Measurements from ENCODE around the gene DLG2.

Gene DLG2

DNA sequence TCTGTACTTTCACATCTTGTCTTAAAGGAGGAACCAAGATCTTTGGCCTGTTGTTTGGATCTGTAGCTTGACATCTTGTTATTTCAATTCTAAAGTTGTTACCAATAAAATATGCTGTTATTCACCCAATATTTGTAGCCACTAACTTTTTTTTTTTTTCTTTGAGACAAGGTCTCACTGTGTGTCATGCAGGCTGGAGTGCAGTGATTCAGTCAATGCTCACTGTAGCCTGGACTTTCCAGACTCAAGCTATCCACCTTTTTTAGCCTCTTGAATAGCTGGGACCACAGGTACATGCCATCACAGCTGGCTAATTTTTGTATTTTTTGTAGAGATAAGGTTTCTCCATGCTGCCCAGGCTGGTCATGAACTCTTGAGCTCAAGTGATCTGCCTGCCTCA lies 769.4 kb downstream of the DLG2 start:
- TF ChIP-seq EZH2phosphoT487 (IDR thresholded peaks at IDR 0.05; ENCODE audit: borderline replicate concordance, low read length), result no peak
- TF ChIP-seq, protein P1, sequence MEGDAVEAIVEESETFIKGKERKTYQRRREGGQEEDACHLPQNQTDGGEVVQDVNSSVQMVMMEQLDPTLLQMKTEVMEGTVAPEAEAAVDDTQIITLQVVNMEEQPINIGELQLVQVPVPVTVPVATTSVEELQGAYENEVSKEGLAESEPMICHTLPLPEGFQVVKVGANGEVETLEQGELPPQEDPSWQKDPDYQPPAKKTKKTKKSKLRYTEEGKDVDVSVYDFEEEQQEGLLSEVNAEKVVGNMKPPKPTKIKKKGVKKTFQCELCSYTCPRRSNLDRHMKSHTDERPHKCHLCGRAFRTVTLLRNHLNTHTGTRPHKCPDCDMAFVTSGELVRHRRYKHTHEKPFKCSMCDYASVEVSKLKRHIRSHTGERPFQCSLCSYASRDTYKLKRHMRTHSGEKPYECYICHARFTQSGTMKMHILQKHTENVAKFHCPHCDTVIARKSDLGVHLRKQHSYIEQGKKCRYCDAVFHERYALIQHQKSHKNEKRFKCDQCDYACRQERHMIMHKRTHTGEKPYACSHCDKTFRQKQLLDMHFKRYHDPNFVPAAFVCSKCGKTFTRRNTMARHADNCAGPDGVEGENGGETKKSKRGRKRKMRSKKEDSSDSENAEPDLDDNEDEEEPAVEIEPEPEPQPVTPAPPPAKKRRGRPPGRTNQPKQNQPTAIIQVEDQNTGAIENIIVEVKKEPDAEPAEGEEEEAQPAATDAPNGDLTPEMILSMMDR (IDR thresholded peaks at IDR 0.05; ENCODE audit: low read depth, low read length, poor library complexity, severe bottlenecking), result no peak
- Histone ChIP-seq H3K9me2 (replicated peaks; ENCODE audit: control insufficient read depth, low read length) (no peaks in the 10 kb centered on the region), H3K27me3 (ENCODE audit: control insufficient read depth, low read length) (no peaks in the 10 kb centered on the region), H3K4me3 (ENCODE audit: low read length) (no peak overlapping the region), H3F3A (ENCODE audit: control insufficient read depth, insufficient read depth) (no peaks in the 10 kb centered on the region), H3K36me3 (ENCODE audit: control insufficient read depth, low read length) (no peaks in the 10 kb centered on the region), H4K20me1 (ENCODE audit: control insufficient read depth, insufficient read depth, low read depth, low read length) (no peaks in the 10 kb centered on the region), H3K27ac (ENCODE audit: low read depth, low read length) (no peak overlapping the region), H3K4me2 (ENCODE audit: low read length) (no peak overlapping the region), H3K9me3 (ENCODE audit: control insufficient read depth, insufficient read depth, low read length) (no peaks in the 10 kb centered on the region), H3K79me2 (ENCODE audit: control insufficient read depth, low read length) (no peaks in the 10 kb centered on the region), H3K4me1 (ENCODE audit: control insufficient read depth, low read length) (no peaks in the 10 kb centered on the region)

DNA sequence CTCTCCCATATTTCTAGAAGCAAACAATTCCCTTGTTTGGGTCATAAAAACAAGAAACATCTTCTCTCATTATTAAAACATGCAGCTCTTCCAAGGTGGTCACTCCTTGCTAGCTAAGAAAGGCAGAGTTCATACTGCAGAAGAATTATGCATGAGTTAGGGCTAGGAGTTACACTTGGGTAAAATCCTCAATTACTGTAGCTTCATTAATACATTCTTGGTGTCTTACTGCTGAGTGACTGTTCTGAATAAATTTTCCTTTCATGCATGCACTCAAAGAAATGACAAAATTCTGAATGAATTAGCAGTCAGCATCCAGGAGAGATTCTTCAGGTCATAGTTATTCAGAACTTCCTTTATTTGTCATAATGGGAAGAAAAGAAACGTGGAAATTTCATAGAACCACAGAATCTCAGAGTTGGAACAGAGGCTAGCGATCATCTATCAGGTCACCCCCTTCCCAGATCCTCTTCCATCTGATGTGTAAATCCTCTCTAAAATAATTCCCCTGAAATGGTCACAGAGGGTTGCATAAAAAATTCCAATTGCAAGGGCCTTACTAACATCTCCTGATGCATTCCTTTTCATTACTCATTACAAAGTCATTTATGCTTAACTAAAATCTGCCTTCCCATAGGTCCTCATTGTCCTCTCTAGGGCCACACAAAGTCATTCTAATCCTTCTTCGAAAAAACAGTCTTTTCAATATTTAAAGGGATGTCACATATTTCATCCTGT lies 771.5 kb downstream of the DLG2 start:
- TF ChIP-seq, protein P1 (IDR thresholded peaks at IDR 0.05; ENCODE audit: low read depth, low read length, poor library complexity, severe bottlenecking), result no peak
- TF ChIP-seq EZH2phosphoT487 (IDR thresholded peaks at IDR 0.05; ENCODE audit: borderline replicate concordance, low read length), result no peak
- H4K20me1 ChIP-seq (ENCODE audit: control insufficient read depth, insufficient read depth, low read depth, low read length), result no peaks in the 10 kb centered on the region
- H3F3A ChIP-seq (ENCODE audit: control insufficient read depth, insufficient read depth), result no peaks in the 10 kb centered on the region
- H3K79me2 ChIP-seq (ENCODE audit: control insufficient read depth, low read length), result no peaks in the 10 kb centered on the region
- no peaks in the 10 kb centered on the region for H3K9me2 ChIP-seq (replicated peaks; ENCODE audit: control insufficient read depth, low read length)
- H3K36me3 ChIP-seq (ENCODE audit: control insufficient read depth, low read length), result no peaks in the 10 kb centered on the region
- H3K4me2 ChIP-seq (ENCODE audit: low read length), result no peak overlapping the region
- no peak overlapping the region for H3K27ac ChIP-seq (ENCODE audit: low read depth, low read length)
- H3K4me1 ChIP-seq (ENCODE audit: control insufficient read depth, low read length), result no peaks in the 10 kb centered on the region
- no peaks in the 10 kb centered on the region for H3K27me3 ChIP-seq (ENCODE audit: control insufficient read depth, low read length)
- H3K9me3 ChIP-seq (ENCODE audit: control insufficient read depth, insufficient read depth, low read length), result no peaks in the 10 kb centered on the region
- no peak overlapping the region for H3K4me3 ChIP-seq (ENCODE audit: low read length)

DNA sequence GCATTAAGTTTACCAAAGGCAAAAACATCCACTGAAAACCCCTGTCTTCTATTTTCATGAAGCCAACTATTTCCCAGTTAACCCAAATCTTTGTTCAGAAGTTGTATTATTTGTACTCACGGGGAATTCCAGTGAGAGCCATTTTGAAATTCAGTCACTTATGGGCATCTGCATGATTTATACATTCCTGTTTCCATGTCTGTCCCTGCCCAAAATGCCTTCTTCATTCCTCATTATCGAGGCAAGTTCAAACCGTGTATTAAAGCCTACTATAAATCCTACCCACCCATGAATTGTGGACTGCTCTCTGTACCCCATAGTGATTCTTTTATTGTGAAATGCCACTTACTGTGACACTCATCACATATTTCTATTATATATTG lies 772.7 kb downstream of the DLG2 start:
- H3K27me3 ChIP-seq (ENCODE audit: control insufficient read depth, low read length), result no peaks in the 10 kb centered on the region
- H3K4me1 ChIP-seq (ENCODE audit: control insufficient read depth, low read length), result no peaks in the 10 kb centered on the region
- H3F3A ChIP-seq (ENCODE audit: control insufficient read depth, insufficient read depth), result no peaks in the 10 kb centered on the region
- no peaks in the 10 kb centered on the region for H3K79me2 ChIP-seq (ENCODE audit: control insufficient read depth, low read length)
- H3K36me3 ChIP-seq (ENCODE audit: control insufficient read depth, low read length), result no peaks in the 10 kb centered on the region
- no peak overlapping the region for H3K4me3 ChIP-seq (ENCODE audit: low read length)
- no peaks in the 10 kb centered on the region for H4K20me1 ChIP-seq (ENCODE audit: control insufficient read depth, insufficient read depth, low read depth, low read length)
- no peaks in the 10 kb centered on the region for H3K9me3 ChIP-seq (ENCODE audit: control insufficient read depth, insufficient read depth, low read length)
- H3K27ac ChIP-seq (ENCODE audit: low read depth, low read length), result no peak overlapping the region
- TF ChIP-seq, protein P1 (IDR thresholded peaks at IDR 0.05; ENCODE audit: low read depth, low read length, poor library complexity, severe bottlenecking), result no peak
- TF ChIP-seq EZH2phosphoT487 (IDR thresholded peaks at IDR 0.05; ENCODE audit: borderline replicate concordance, low read length), result no peak
- H3K9me2 ChIP-seq (replicated peaks; ENCODE audit: control insufficient read depth, low read length), result no peaks in the 10 kb centered on the region
- no peak overlapping the region for H3K4me2 ChIP-seq (ENCODE audit: low read length)

All from DOHH2 (cell line).